Stimulated activated CD4-positive, alpha-beta T cell treated with anti-CD3 and anti-CD28 coated beads, TNF-alpha, amount 100 ng/mL, for 24 hours (primary cell): ENCODE results near the gene IRS1.
"Not testable (repeated sequence)": the region's sequence is repeated elsewhere in the genome, so short reads cannot be mapped to it uniquely, and the experiment has no call there.

Source experiments
- DNase-seq, 3 experiments: peaks; one replicate each; pipeline ENCODE4 v3.0.0-alpha.2; 2020; ENCODE audit warnings: low read depth in 3 of 3

IRS1 gene

GRCh38 chr2:226799211-226799975 is at the start of gene IRS1:
TSS of gene IRS1 (minus strand) at chr2:226799820. CDS start at chr2:226798738, 1,082 bp downstream.
- DNase-seq: peak in 2 of 3 experiments; percentile 30 to 58

- no peak for DNase-seq
Observed at GRCh38 chr2:226849349-226849748, 49.7 kb upstream of the IRS1 start.

GRCh38 chr2:226847511-226847910 is 47.9 kb upstream of the IRS1 start:
- DNase-seq: no peak

GRCh38 chr2:226847090-226847489 is 47.5 kb upstream of the IRS1 start:
- no peak for DNase-seq

- DNase-seq: no peak
Observed at GRCh38 chr2:226845386-226846116, 45.9 kb upstream of the IRS1 start.

GRCh38 chr2:226843001-226843400 is 43.4 kb upstream of the IRS1 start:
- DNase-seq: not testable (repeated sequence)

- no peak for DNase-seq
Observed at GRCh38 chr2:226839951-226840350, 40.3 kb upstream of the IRS1 start.

- no peak for DNase-seq
Observed at GRCh38 chr2:226839161-226839560, 39.5 kb upstream of the IRS1 start.

- DNase-seq: no peak
Observed at GRCh38 chr2:226838722-226839121, 39.1 kb upstream of the IRS1 start.

- no peak for DNase-seq
Observed at GRCh38 chr2:226837787-226838603, 38.4 kb upstream of the IRS1 start.

- no peak for DNase-seq
Observed at GRCh38 chr2:226837334-226837733, 37.7 kb upstream of the IRS1 start.

- no peak for DNase-seq
Observed at GRCh38 chr2:226836548-226836885, 36.9 kb upstream of the IRS1 start.

- peak; percentile 88 to 93 (median 91) for DNase-seq
Observed at GRCh38 chr2:226835796-226836547, 36.4 kb upstream of the IRS1 start, which contains the start of gene RHBDD1. TSS of gene RHBDD1 (plus strand) at chr2:226836054. CDS start at chr2:226864694, 28,640 bp downstream.

- peak in 2 of 3 experiments; percentile 12 to 32 for DNase-seq
Observed at GRCh38 chr2:226835420-226835795, 35.8 kb upstream of the IRS1 start.

- DNase-seq: not testable (repeated sequence)
Observed at GRCh38 chr2:226834880-226835279, 35.3 kb upstream of the IRS1 start.

GRCh38 chr2:226832061-226832460 is 32.4 kb upstream of the IRS1 start:
- DNase-seq: no peak

GRCh38 chr2:226831266-226831665 is 31.6 kb upstream of the IRS1 start:
- DNase-seq: no peak

- DNase-seq: no peak
Observed at GRCh38 chr2:226829721-226830631, 30.4 kb upstream of the IRS1 start.

GRCh38 chr2:226828191-226828590 is 28.6 kb upstream of the IRS1 start:
- DNase-seq: no peak

- no peak for DNase-seq
Observed at GRCh38 chr2:226825056-226825455, 25.4 kb upstream of the IRS1 start.
